Activated CD8-positive, alpha-beta memory T cell treated with anti-CD3 and anti-CD28 coated beads, Interleukin-2, amount 50 U/mL, for 24 hours (primary cell): ENCODE measurements around the gene GNG3.
"Not testable (repeated sequence)": the region's sequence is repeated elsewhere in the genome, so short reads cannot be mapped to it uniquely, and the experiment has no call there.

Source experiments
- DNase-seq: peaks from one replicate; pipeline ENCODE4 v3.0.0-alpha.2; 2020; ENCODE audit errors: extremely low read depth

Gene GNG3

GRCh38 chr11:62687508-62688396, 19.7 kb upstream of the GNG3 start:
- no peak for DNase-seq

- no peak for DNase-seq
Measured at GRCh38 chr11:62688491-62688890, 19.0 kb upstream of the GNG3 start.

GRCh38 chr11:62689421-62690183, 17.9 kb upstream of the GNG3 start, which contains the start of gene LRRN4CL:
Gene LRRN4CL (minus strand): TSS chr11:62689530. CDS start chr11:62688508, 1,022 bp downstream.
- DNase-seq: no peak

GRCh38 chr11:62693624-62694023, 13.9 kb upstream of the GNG3 start:
- not testable (repeated sequence) for DNase-seq

- no peak for DNase-seq
Measured at GRCh38 chr11:62694455-62695167, 12.9 kb upstream of the GNG3 start.

- DNase-seq: no peak
Measured at GRCh38 chr11:62702246-62702645, 5.2 kb upstream of the GNG3 start.

- not testable (repeated sequence) for DNase-seq
Measured at GRCh38 chr11:62703921-62704320, 3.6 kb upstream of the GNG3 start.

- no peak for DNase-seq
Measured at GRCh38 chr11:62705413-62705812, 2.1 kb upstream of the GNG3 start.

GRCh38 chr11:62705880-62706849, 1.3 kb upstream of the GNG3 start:
- peak; percentile 70 for DNase-seq

- DNase-seq: no peak
Measured at GRCh38 chr11:62706850-62707247, 627 bp upstream of the GNG3 start.

- DNase-seq: no peak
Measured at GRCh38 chr11:62708392-62708791, 916 bp downstream of the GNG3 start.

- no peak for DNase-seq
Measured at GRCh38 chr11:62708793-62709192, 1.3 kb downstream of the GNG3 start.

- peak; percentile 96 for DNase-seq
Measured at GRCh38 chr11:62709247-62710000, 1.9 kb downstream of the GNG3 start.

- DNase-seq: no peak
Measured at GRCh38 chr11:62710001-62710345, 2.5 kb downstream of the GNG3 start.

GRCh38 chr11:62712276-62712812, 4.9 kb downstream of the GNG3 start:
- no peak for DNase-seq

GRCh38 chr11:62712861-62713260, 5.4 kb downstream of the GNG3 start:
- DNase-seq: no peak

- DNase-seq: no peak
Measured at GRCh38 chr11:62713343-62713742, 5.9 kb downstream of the GNG3 start.

- no peak for DNase-seq
Measured at GRCh38 chr11:62715150-62716130, 8.0 kb downstream of the GNG3 start.

GRCh38 chr11:62716206-62716605, 8.7 kb downstream of the GNG3 start:
- DNase-seq: no peak
